Stimulated activated CD8-positive, alpha-beta memory T cell treated with anti-CD3 and anti-CD28 coated beads, Interleukin-2, amount 100 ng/mL, for 48 hours (primary cell): ENCODE results near the gene KRT79.

Source experiments
- DNase-seq, 2 donors: peaks; one replicate each; pipeline ENCODE4 v3.0.0-alpha.2; 2020; ENCODE audit warnings: low read depth in 2 of 2

Gene KRT79

GRCh38 chr12:52819731-52820510, 14.2 kb downstream of the KRT79 start:
- no peak for DNase-seq

- DNase-seq: no peak
Measured at GRCh38 chr12:52818887-52819420, 15.2 kb downstream of the KRT79 start.

GRCh38 chr12:52818388-52818787, 15.7 kb downstream of the KRT79 start:
- DNase-seq: no peak

GRCh38 chr12:52817699-52818238, 16.3 kb downstream of the KRT79 start:
- no peak for DNase-seq

GRCh38 chr12:52817003-52817698, 17.0 kb downstream of the KRT79 start:
- DNase-seq: no peak

- DNase-seq: no peak
Measured at GRCh38 chr12:52815676-52816588, 18.2 kb downstream of the KRT79 start.

- DNase-seq: no peak
Measured at GRCh38 chr12:52815161-52815560, 18.9 kb downstream of the KRT79 start.

GRCh38 chr12:52814710-52815155, 19.4 kb downstream of the KRT79 start:
- DNase-seq: no peak

GRCh38 chr12:52813885-52814709, 20.0 kb downstream of the KRT79 start, which contains the start of gene KRT4:
Gene KRT4, minus strand, starts transcription at chr12:52814116. Its CDS starts 58 bp downstream, at chr12:52814058.
- no peak for DNase-seq

GRCh38 chr12:52813203-52813819, 20.8 kb downstream of the KRT79 start:
- DNase-seq: no peak

- DNase-seq: no peak
Measured at GRCh38 chr12:52812749-52813148, 21.4 kb downstream of the KRT79 start.

GRCh38 chr12:52812073-52812400, 22.1 kb downstream of the KRT79 start:
- DNase-seq: no peak

- no peak for DNase-seq
Measured at GRCh38 chr12:52811191-52812072, 22.7 kb downstream of the KRT79 start.

- no peak for DNase-seq
Measured at GRCh38 chr12:52810554-52810953, 23.6 kb downstream of the KRT79 start.

- no peak for DNase-seq
Measured at GRCh38 chr12:52809166-52809565, 24.9 kb downstream of the KRT79 start.

GRCh38 chr12:52808573-52809160, 25.4 kb downstream of the KRT79 start:
- no peak for DNase-seq

GRCh38 chr12:52807544-52808470, 26.3 kb downstream of the KRT79 start:
- no peak for DNase-seq
